Parathyroid adenoma (tissue), 2 donors: ENCODE results near the gene MRPL54.

Experiments
- H2AFZ ChIP-seq: fragments of 300-600 bp; sonication (generic); one replicate; pipeline ENCODE4 v1.7.0; 2017; ENCODE audit warnings: antibody characterized with exemption, mild to moderate bottlenecking
- H3K27ac ChIP-seq: fragments of 300-600 bp; sonication (generic); one replicate; pipeline ENCODE4 v1.7.0; 2017
- H3K27me3 ChIP-seq: fragments of 300-600 bp; sonication (generic); one replicate; pipeline ENCODE4 v1.7.0; 2017; ENCODE audit warnings: low read length; ENCODE audit not compliant: control insufficient read depth, insufficient read depth
- H3K36me3 ChIP-seq: fragments of 300-600 bp; sonication (generic); one replicate; pipeline ENCODE4 v1.7.0; 2017; ENCODE audit warnings: low read length; ENCODE audit not compliant: control insufficient read depth, insufficient read depth
- H3K4me1 ChIP-seq: fragments of 300-600 bp; sonication (generic); one replicate; pipeline ENCODE4 v1.7.0; 2017; ENCODE audit warnings: control low read depth
- H3K4me2 ChIP-seq: fragments of 300-600 bp; sonication (generic); one replicate; pipeline ENCODE4 v1.7.0; 2017; ENCODE audit warnings: low read length
- H3K4me3 ChIP-seq: fragments of 300-600 bp; sonication (generic); one replicate; pipeline ENCODE4 v1.7.0; 2017; ENCODE audit warnings: low read depth, low read length
- H3K79me2 ChIP-seq: fragments of 300-600 bp; sonication (generic); one replicate; pipeline ENCODE4 v1.7.0; 2017; ENCODE audit warnings: control low read depth
- H3K9ac ChIP-seq: fragments of 300-600 bp; sonication (generic); one replicate; pipeline ENCODE4 v1.7.0; 2017; ENCODE audit warnings: mild to moderate bottlenecking
- H3K9me3 ChIP-seq: fragments of 300-600 bp; sonication (generic); one replicate; pipeline ENCODE4 v1.7.0; 2017; ENCODE audit warnings: low read length; ENCODE audit not compliant: control insufficient read depth
- CTCF ChIP-seq: fragments of 300-600 bp; sonication (generic); IDR thresholded peaks from one replicate; pipeline ENCODE4 v1.7.0; 2017; ENCODE audit warnings: antibody characterized with exemption, mild to moderate bottlenecking
- donor health status: primary hyperparathyroidism.

MRPL54 gene

DNA sequence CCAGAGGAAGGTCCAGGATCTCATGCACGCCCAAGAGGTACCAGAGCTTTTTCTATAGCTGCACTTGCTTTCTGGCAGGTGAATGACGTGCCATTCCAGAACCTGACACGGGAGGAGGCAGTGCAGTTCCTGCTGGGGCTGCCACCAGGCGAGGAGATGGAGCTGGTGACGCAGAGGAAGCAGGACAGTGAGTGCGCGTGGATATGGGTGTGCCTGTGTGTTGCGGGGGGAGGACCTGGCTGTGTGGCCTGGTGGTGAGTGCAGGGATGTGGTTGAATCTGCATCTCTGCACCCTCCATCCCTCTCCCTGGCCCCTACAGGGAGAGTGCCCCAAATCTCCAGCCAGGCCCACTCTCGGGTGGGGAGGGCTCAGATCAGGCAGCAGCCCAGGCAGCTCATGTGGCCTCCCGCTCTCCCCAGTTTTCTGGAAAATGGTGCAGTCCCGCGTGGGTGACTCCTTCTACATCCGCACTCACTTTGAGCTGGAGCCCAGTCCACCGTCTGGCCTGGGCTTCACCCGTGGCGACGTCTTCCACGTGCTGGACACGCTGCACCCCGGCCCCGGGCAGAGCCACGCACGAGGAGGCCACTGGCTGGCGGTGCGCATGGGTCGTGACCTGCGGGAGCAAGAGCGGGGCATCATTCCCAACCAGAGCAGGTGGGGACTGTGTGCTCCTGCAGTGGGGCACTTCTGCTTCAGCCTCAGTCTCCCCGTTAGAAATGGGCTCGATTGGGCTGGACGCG, 23.8 kb upstream of the MRPL54 start:
- Histone ChIP-seq H3K27me3 (no peaks in the 10 kb centered on the region), H3K4me2 (no peak overlapping the region), H2AFZ (no peak overlapping the region), H3K4me1 (no peaks in the 10 kb centered on the region), H3K9me3 (no peaks in the 10 kb centered on the region), H3K9ac (no peak overlapping the region), H3K79me2 (no peaks in the 10 kb centered on the region), H3K27ac (no peak overlapping the region), H3K36me3 (no peaks in the 10 kb centered on the region), H3K4me3 (no peak overlapping the region)
- TF ChIP-seq CTCF: no peak

DNA sequence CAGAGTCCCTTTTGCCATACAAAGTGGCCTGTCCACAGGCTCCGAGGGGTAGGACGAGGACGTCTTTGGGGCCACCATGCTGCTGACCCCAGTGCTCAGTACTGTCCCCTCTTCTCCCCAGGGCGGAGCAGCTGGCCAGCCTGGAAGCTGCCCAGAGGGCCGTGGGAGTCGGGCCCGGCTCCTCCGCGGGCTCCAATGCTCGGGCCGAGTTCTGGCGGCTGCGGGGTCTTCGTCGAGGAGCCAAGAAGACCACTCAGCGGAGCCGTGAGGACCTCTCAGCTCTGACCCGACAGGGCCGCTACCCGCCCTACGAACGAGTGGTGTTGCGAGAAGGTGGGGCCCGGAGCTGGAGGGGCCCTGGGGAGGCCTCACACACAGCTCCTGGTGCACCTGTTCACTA, 22.1 kb upstream of the MRPL54 start:
- Histone ChIP-seq H3K79me2 (no peaks in the 10 kb centered on the region), H3K9me3 (no peaks in the 10 kb centered on the region), H3K4me2 (no peak overlapping the region), H3K27ac (no peak overlapping the region), H3K36me3 (no peaks in the 10 kb centered on the region), H3K27me3 (no peaks in the 10 kb centered on the region), H2AFZ (no peak overlapping the region), H3K9ac (no peak overlapping the region), H3K4me1 (no peaks in the 10 kb centered on the region), H3K4me3 (no peak overlapping the region)
- no peak for TF ChIP-seq CTCF

GRCh38 chr19:3743486-3743885, 19.0 kb upstream of the MRPL54 start:
- Histone ChIP-seq H3K4me2 (no peak overlapping the region), H3K27ac (no peak overlapping the region), H3K4me3 (no peak overlapping the region), H3K27me3 (no peaks in the 10 kb centered on the region), H3K79me2 (no peaks in the 10 kb centered on the region), H3K9ac (no peak overlapping the region), H3K36me3 (no peaks in the 10 kb centered on the region), H3K9me3 (no peaks in the 10 kb centered on the region), H2AFZ (no peak overlapping the region), H3K4me1 (no peaks in the 10 kb centered on the region)
- no peak for TF ChIP-seq CTCF

DNA sequence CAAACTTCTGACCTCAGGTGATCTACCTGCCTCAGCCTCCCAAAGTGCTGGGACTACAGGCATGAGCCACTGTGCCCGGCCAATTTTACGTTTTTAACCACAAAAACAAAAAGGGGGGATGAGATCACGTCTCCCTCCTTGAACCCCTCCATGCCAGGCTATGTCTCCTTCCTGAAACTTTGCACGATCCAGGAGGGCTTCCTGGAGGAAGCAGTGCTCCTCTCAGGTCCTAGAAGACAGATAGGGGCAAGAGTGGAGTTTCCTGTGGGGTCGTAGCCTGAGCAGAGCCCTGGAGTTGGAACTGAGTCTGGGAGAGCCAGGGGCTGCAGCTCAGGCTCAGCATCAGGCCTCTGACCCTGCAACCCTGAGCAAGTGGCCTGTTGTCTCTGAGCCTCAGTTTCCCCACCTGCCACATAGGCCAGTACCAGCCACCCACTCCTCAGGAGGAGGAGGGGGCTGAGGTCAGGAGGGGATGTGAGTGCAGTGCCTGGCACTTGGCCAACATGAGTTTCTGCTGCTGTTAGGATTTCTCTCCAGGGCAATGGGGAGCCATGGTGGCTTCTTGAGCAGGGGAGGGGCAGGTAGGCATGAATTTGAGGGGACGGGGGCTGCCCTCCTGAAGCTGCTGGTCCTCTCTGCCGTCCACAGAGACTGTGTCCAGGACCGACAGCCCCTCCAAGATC, 17.0 kb upstream of the MRPL54 start:
- no peak for TF ChIP-seq CTCF
- H3K36me3 ChIP-seq: no peaks in the 10 kb centered on the region
- H3K79me2 ChIP-seq: no peaks in the 10 kb centered on the region
- H2AFZ ChIP-seq: no peak overlapping the region
- H3K4me3 ChIP-seq: no peak overlapping the region
- no peak overlapping the region for H3K9ac ChIP-seq
- no peaks in the 10 kb centered on the region for H3K27me3 ChIP-seq
- no peaks in the 10 kb centered on the region for H3K9me3 ChIP-seq
- no peaks in the 10 kb centered on the region for H3K4me1 ChIP-seq
- no peak overlapping the region for H3K27ac ChIP-seq
- no peak overlapping the region for H3K4me2 ChIP-seq
